ENCODE results near the gene NPAS3. TPM values are rescaled to one million over a fixed set of nuclear protein-coding genes. Genes with fewer than 3 reads are reported as not detected.

The NPAS3 gene
- total RNA-seq, 1 experiment from 2014 or later, result not detected

DNA sequence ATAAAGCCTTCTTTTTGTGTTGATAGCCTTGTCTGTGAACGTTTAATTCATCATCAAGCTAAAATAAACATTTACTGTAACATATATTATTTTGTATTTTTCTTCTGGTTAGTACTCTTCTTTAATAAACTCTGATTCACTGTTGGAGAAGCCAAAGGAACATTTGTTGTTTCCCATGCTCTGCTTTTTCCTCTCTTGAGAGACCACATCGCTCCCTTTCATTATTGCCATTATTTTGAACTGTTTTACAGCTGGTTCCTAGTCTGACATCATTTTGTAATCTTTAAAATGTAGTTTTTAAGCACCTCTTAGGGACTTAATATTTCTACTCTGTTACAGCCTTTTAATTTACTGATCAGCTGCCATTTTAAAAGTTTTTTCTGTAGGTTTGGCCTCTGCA lies 301.8 kb downstream of the NPAS3 start:
- Histone ChIP-seq H3K4me1 (replicated peaks; ENCODE audit: insufficient read depth) (no peaks in the 10 kb centered on the region), H3K9me2 (ENCODE audit: insufficient read depth) (no peaks in the 10 kb centered on the region), H3K79me2 (ENCODE audit: low read depth) (no peaks in the 10 kb centered on the region), H3K9me3 (ENCODE audit: insufficient read depth, low read depth) (no peaks in the 10 kb centered on the region), H3K36me3 (ENCODE audit: low read depth) (no peaks in the 10 kb centered on the region), H3K4me3 (no peak overlapping the region), H3K4me2 (no peak overlapping the region), H3K27me3 (ENCODE audit: insufficient read depth, low read depth) (no peaks in the 10 kb centered on the region), H3F3A (ENCODE audit: insufficient read depth, low read depth) (no peaks in the 10 kb centered on the region), H3K27ac (no peak overlapping the region), H2AFZ (no peak overlapping the region), H4K20me1 (ENCODE audit: insufficient read depth) (no peaks in the 10 kb centered on the region)
- TF ChIP-seq EZH2 (IDR thresholded peaks at IDR 0.05; ENCODE audit: low read depth), result no peak
- no TSS peak for BruUV-seq (replicated peaks)
- POLR2A ChIA-PET (ENCODE audit: unreplicated experiment), result no interaction called here
- no peak for DNase-seq
- CTCF ChIA-PET, result no interaction called here
- intact Hi-C loops (cut with micrococcal nuclease; ENCODE audit: unreplicated experiment), result no loop called here

DNA sequence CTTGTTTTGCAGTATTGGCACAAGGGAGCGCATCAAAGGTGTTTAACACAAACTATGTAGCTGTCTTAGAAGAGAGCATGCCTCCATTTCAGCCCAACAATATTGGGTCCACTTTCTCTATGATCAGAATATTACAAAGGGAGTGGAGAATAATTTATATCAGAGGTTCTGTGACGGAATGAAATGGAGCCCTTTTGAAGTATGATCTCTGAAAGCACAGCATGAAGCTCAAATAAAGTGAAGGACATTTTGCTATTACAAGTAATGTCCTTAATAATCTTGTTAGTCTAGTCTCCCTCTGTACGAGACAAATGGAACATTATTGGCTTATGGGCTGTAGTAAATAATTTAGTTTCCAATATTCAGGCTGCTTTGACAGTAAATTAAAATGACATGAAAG lies 302.7 kb downstream of the NPAS3 start:
- no peak for TF ChIP-seq EZH2 (IDR thresholded peaks at IDR 0.05; ENCODE audit: low read depth)
- TF ChIP-seq, protein P1, sequence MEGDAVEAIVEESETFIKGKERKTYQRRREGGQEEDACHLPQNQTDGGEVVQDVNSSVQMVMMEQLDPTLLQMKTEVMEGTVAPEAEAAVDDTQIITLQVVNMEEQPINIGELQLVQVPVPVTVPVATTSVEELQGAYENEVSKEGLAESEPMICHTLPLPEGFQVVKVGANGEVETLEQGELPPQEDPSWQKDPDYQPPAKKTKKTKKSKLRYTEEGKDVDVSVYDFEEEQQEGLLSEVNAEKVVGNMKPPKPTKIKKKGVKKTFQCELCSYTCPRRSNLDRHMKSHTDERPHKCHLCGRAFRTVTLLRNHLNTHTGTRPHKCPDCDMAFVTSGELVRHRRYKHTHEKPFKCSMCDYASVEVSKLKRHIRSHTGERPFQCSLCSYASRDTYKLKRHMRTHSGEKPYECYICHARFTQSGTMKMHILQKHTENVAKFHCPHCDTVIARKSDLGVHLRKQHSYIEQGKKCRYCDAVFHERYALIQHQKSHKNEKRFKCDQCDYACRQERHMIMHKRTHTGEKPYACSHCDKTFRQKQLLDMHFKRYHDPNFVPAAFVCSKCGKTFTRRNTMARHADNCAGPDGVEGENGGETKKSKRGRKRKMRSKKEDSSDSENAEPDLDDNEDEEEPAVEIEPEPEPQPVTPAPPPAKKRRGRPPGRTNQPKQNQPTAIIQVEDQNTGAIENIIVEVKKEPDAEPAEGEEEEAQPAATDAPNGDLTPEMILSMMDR (conservative IDR thresholded peaks at IDR 0.05), result no peak
- Histone ChIP-seq H3K27me3 (ENCODE audit: insufficient read depth, low read depth) (no peaks in the 10 kb centered on the region), H3F3A (ENCODE audit: insufficient read depth, low read depth) (no peaks in the 10 kb centered on the region), H4K20me1 (ENCODE audit: insufficient read depth) (no peaks in the 10 kb centered on the region), H3K36me3 (ENCODE audit: low read depth) (no peaks in the 10 kb centered on the region), H3K4me2 (no peak overlapping the region), H3K4me1 (replicated peaks; ENCODE audit: insufficient read depth) (no peaks in the 10 kb centered on the region), H3K9me3 (ENCODE audit: insufficient read depth, low read depth) (no peaks in the 10 kb centered on the region), H2AFZ (no peak overlapping the region), H3K79me2 (ENCODE audit: low read depth) (no peaks in the 10 kb centered on the region), H3K27ac (no peak overlapping the region), H3K9me2 (ENCODE audit: insufficient read depth) (no peaks in the 10 kb centered on the region), H3K4me3 (no peak overlapping the region)
- intact Hi-C loops (cut with micrococcal nuclease; ENCODE audit: unreplicated experiment), result no loop called here
- no TSS peak for BruUV-seq (replicated peaks)
- CTCF ChIA-PET, result no interaction called here
- no peak for DNase-seq
- POLR2A ChIA-PET (ENCODE audit: unreplicated experiment), result no interaction called here

DNA sequence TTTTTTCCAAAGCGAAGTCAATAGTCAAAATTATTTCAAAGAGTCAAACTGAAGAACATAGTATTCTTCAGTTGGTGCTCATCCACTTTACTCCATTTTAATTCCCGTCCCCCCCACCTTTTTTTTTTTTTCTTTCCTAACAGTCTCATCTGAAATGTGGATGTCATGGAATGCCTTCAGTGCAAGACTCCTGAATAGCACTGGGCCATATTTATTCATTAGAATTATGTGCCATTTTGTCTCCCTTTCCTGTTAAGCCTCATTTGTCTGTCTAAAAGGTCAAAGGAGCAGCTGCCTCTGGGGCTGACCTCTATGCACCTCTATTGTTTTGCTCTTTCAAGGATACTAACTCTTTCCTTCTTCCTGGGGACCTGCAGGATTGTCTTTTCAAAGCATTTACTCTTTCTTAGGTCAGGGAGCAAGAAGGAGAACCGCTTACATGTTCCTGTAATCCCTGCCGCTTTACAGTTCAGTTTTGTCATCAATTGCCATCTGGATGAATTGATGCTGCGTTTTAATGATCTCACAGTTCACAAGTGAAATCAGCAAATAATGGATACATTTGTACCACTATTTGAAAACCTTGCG lies 310.6 kb downstream of the NPAS3 start:
- Histone ChIP-seq H3K27ac (no peak overlapping the region), H3K79me2 (ENCODE audit: low read depth) (no peaks in the 10 kb centered on the region), H3K4me2 (no peak overlapping the region), H3K27me3 (ENCODE audit: insufficient read depth, low read depth) (no peaks in the 10 kb centered on the region), H3K36me3 (ENCODE audit: low read depth) (no peaks in the 10 kb centered on the region), H2AFZ (no peak overlapping the region), H3K4me1 (replicated peaks; ENCODE audit: insufficient read depth) (no peaks in the 10 kb centered on the region), H3K9me2 (ENCODE audit: insufficient read depth) (no peaks in the 10 kb centered on the region), H3F3A (ENCODE audit: insufficient read depth, low read depth) (no peaks in the 10 kb centered on the region), H3K9me3 (ENCODE audit: insufficient read depth, low read depth) (no peaks in the 10 kb centered on the region), H4K20me1 (ENCODE audit: insufficient read depth) (no peaks in the 10 kb centered on the region), H3K4me3 (no peak overlapping the region)
- DNase-seq, result no peak
- ChIA-PET POLR2A (ENCODE audit: unreplicated experiment) (no interaction called here), CTCF (no interaction called here)
- no TSS peak for BruUV-seq (replicated peaks)
- intact Hi-C loops (cut with micrococcal nuclease; ENCODE audit: unreplicated experiment), result no loop called here
- TF ChIP-seq, protein P1 (conservative IDR thresholded peaks at IDR 0.05), result no peak
- no peak for TF ChIP-seq EZH2 (IDR thresholded peaks at IDR 0.05; ENCODE audit: low read depth)

DNA sequence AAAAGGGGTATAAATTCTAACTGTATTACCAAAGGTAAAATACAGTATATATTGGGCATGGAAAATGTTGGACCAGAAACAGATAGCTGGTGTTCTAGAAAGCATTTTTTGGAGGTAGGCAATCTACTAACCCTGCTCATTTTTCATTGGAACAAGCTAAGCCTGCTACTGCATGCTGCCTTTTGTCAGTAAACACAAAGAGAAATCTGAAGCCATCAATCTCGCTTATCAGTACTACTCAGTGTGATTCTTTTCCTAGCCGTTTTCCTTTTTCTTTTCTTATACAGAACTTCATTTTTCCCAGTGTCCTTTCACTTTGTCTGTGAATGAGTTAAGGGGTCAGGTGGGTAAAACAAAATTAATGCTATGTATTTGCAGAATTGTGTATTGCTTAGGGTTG lies 312.3 kb downstream of the NPAS3 start:
- H3K9me3 ChIP-seq (ENCODE audit: insufficient read depth, low read depth), result no peaks in the 10 kb centered on the region
- intact Hi-C loops (cut with micrococcal nuclease; ENCODE audit: unreplicated experiment), result no loop called here
- ChIA-PET CTCF (no interaction called here), POLR2A (ENCODE audit: unreplicated experiment) (no interaction called here)
- H3K4me3 ChIP-seq, result no peak overlapping the region
- DNase-seq, result no peak
- H3K27ac ChIP-seq, result no peak overlapping the region
- BruUV-seq (replicated peaks), result no TSS peak
- no peak overlapping the region for H2AFZ ChIP-seq
- H3K4me2 ChIP-seq, result no peak overlapping the region
- H3K79me2 ChIP-seq (ENCODE audit: low read depth), result no peaks in the 10 kb centered on the region
- H3K27me3 ChIP-seq (ENCODE audit: insufficient read depth, low read depth), result no peaks in the 10 kb centered on the region
- H3F3A ChIP-seq (ENCODE audit: insufficient read depth, low read depth), result no peaks in the 10 kb centered on the region
- no peaks in the 10 kb centered on the region for H3K4me1 ChIP-seq (replicated peaks; ENCODE audit: insufficient read depth)
- H3K36me3 ChIP-seq (ENCODE audit: low read depth), result no peaks in the 10 kb centered on the region
- no peaks in the 10 kb centered on the region for H3K9me2 ChIP-seq (ENCODE audit: insufficient read depth)
- H4K20me1 ChIP-seq (ENCODE audit: insufficient read depth), result no peaks in the 10 kb centered on the region
- TF ChIP-seq, protein P1 (conservative IDR thresholded peaks at IDR 0.05), result no peak
- TF ChIP-seq EZH2 (IDR thresholded peaks at IDR 0.05; ENCODE audit: low read depth), result no peak
